Activated CD4-positive, alpha-beta T cell treated with anti-CD3 and anti-CD28 coated beads, Interleukin-2, amount 50 U/mL, for 4 hours (primary cell): ENCODE measurements around the gene PDE8B.

Experiments used
- DNase-seq, 2 experiments: peaks; one replicate each; pipeline ENCODE4 v3.0.0-alpha.2; 2020

The PDE8B gene

DNA sequence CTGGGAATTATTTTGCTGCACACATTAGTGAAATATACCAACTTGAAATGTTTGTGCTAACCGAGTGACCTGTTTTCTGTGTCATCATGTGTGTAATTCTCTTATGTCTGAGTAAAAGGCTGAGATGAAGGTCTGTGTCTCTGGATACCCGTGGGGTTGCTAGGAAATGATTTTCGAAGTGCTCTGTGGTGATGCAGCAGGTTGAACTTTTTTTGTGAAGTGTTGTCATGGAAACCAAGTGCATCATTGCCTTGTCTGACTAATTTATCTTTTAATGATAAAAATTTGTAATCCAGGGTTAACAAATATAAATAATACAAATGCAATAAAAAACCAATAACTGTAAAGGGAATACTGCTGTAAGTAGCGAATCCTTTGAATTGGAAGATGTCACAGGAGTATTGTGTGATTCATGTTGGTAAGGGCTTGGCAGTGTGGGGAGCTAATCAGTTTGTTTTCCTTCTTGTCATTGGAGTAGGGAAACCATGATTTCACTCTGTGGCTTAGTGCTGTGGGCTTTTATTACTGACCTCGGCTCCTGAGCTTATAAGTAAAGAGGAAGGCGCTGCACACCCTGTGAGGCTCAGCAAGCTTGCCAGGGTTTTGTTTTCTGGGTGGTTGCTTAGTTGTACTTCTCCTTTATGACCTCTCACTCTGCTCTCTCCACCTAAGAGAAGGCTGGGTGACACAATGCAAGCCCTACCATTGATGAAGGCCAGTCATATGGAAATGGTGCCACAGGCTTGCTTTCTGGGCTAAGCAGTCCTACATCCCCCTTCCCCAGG, 22.3 kb downstream of the PDE8B start:
- no peak for DNase-seq

DNA sequence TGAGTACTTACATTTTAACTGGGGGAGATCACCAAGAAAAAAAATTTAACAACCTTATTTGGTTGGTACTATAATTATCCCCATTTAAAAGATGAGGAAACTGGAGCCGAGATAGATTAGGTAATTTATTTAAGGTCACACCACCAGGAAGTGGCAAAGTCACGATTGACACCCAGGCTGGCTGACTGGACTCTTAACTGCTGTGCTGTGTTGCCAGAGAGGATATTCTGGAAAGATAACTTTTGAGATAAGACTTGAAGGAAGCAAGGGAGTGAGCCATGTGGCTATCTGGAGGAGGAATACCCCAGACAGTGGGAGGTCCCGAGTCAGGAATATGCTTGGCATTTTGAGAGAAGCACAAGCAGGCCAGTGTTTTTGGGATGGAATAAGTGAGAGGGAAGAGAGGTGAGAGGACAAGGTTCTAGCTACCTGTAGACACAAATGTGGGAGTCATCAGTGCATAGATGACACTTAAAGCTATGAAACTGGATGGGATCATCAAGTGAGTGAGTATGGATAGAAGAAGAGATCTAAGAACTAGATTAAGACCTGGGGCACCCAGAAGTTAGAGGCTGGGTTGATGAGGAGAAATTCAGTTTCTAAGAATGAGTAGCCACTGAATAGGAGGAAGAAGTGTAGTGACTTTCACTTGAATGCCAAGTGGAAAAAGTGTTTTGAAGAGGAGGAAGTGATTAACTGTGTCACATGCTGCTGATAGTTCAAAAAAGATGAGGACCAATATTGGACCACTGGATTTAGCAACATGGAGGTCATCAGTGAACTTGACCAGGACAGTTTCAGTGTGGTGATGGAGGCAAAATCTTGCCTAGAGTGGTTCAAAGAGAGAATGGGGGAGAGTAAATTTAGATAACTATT, 25.6 kb downstream of the PDE8B start:
- DNase-seq: no peak

DNA sequence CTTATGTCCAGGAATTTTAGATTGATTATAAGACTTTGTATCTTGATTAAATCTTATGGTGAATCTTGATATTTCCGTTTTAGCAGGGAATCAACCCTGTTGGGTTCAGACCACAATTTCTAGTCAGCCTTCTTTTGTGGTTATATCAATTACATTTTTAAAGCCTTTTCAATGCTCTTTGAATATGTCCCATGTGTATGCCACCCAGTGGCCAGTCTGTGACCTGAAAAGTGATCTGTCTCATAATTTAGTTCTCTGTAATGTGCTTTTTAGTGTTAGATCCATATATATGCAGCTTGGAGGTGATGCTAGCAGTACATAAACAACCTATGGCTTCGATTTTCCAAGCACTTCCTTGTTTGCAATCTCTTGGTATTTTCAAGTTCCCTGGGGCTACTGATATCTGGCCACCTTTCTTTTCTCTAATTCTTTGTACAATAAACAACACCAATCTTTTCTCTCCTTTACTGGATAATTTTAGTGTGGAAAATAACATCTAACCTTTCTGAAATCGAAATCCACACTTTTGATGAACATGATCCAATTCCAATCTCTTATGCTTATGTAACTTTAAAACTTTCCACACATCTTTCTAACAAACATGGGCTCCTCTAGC, 28.8 kb downstream of the PDE8B start:
- DNase-seq: no peak

DNA sequence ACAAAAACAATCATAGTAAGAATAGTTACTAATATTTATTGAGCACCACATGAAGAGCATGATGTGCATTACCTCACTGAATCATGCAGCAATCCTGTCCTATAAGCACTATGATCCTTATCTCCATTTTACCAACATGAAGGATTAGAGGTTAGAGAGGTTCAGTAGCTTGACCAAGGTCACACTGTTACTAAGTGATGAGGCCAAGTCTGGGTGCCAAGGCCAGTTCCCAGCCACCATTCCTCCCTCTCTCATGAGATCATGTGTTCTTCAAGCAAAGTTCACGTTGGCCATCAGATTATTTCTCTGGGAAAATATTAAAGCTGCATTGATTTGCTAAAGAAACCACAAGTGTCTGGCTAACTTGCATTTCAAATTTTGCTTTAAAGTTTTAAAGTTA, 31.0 kb downstream of the PDE8B start:
- no peak for DNase-seq

DNA sequence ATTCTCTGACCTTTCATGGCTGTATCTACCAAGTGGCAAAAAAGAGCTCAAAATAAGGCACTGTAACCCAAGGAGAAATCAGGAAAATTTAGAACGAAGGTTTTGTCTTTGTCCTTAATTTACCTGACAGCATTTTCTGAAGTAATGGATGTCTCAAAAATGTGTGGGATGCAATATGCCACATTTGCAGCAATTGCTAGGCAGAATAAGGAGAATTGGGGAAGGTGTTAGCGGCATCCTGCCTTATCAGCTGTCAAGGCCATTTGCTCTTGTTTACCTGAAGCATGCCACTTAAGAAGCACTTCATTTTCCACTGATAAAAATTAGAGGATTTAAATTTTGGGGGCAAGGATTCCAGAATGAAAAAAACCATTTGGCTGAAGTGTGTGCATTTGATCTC, 39.0 kb downstream of the PDE8B start:
- DNase-seq: no peak

DNA sequence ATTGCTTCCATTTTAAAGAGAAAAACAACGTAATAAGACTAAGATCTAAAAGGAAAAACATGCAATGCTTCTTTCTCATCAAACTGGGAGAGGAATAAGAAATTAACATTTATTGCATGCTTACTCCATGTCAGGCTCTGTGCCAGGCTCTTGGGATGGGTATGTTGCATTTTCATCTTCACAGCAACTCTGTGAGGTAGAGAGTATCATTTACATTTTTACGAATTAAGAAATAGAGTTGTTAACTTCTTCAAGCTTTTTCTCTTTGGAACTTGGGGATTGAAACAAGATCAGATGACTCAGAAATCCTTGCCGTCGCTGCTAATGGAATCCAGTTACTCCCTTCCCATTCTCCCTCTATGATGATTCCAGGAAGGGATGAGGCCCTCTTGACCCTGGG, 39.5 kb downstream of the PDE8B start:
- DNase-seq: no peak

DNA sequence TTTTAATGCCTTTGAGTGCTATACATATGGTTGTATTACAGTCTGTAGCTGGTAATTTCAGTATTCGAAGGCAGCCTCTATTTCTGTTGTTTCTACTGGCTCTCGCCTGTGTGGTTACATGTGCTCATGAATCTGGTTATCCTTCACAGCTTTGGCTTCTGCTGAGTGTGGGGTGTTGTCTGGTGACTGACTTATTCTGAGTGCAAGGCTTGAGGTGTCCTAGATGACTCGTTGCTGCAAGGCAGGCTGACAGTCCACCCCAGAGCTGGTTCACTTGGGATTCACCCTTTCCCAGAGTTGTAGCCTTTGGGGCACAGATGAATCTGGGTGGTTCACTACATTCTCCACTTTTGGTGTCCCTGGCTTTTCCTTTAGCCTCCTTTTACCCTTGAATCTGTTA, 41.4 kb downstream of the PDE8B start:
- DNase-seq: no peak

DNA sequence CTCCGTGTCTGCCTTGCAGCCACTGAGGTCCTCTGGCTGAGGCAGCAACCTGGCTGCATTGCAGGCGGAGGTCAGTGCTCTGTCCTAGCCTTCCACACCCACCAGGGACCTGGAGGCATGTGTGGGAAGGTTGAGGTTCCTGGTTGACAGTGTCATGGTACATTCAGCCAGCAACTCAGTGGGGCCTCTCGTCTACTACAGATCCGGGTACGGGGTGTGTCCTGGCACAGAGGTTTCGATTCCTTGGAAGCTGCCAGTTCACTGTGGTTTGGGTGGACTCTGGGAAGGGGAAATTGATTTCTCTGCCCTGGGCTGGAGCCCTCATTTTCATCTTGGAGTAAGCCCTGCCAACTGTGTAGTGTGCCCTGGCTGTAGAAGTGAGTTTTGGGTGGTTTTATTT, 45.1 kb downstream of the PDE8B start:
- no peak for DNase-seq

DNA sequence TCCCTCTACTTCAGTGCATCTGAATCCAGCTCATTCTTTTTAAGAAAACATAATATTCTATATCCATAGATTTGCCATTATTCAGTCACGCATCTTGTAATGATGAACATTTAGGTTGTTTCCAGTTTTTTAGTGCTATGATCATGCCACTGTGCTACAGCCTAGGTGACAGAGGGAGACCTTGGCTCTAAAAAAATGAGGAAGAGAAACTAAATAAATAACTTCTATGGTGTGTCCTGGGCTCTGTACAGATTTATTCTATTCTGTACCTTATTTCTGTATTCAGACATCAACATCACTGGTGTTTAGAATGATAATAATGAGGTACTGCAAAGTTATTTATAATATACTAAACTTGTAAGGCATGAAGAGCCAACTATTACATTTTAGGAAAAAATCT, 45.9 kb downstream of the PDE8B start:
- DNase-seq: no peak

DNA sequence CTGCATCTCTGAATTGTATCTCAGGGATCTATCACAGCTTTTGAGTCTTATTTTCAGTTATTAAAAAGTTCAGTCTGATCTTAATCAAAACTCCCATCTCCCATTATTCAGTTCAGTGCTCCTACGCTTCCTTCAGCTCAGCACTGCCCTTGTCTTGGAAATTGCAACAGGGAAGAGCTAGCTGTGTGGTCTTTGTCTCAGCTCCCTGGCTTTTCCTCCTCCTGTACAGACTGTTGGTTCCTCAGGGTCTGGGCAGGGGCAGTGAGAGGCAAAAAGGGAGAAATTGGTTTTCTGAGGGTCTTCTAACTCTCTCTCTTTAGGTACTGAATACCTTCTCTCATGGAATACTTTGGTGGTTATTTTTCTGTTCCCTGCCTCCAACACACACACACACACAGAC, 48.2 kb downstream of the PDE8B start:
- no peak for DNase-seq

DNA sequence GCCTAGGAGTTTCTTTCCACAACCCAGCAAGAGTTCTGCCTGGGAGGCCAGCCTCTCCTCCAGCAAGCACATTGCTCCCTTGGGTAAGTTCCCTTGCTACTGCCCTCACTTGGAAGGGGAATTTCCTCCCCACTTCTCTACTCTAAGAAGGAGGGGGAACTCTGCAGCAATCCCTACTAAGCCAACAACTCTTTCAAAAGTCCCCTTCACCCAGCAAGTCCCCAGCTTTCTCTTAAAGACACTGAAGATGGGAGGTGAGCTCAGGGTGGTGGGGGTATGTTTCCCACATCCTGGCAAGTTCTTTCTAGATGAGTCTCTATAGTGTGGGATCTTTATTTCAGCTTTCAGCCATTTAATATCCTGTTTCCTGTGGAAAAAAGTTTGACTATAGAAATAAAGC, 49.0 kb downstream of the PDE8B start:
- no peak for DNase-seq

DNA sequence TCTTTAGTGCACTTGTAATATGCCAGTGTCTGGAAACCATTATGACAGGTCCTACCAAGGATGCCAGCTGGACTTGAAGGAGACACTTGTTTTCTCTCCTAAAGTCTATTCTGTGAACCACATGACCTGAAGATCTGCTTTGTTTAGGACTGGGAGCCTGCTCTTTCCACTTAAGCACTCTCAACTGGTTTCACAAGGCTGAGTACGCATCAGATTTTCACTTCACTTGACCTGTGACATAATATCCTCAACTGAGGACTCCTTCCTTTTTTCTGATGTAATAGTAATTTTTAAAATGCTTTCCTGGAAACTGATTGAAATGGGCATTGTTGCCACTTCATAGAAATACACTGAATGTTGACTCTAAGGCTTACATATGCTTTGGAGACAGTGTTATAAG, 52.2 kb downstream of the PDE8B start:
- DNase-seq: no peak

DNA sequence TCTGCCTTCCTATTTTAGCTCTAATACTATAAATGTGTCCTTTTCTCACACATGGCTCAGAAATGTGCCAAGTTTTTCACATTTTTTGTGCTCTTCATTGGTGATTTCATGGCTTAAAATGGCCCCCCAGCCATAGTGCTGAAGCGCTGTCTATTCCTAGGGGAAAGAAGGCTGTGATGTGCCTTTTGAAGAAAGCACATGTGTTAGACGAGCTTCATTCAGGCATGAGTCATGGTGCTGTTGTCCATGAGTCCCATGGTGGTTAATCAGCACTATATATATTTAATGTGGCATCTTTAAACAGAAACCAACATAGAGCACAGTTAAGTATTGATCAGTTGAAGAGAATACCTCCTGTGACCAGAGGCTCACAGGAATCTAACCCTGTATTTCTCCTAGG, 55.8 kb downstream of the PDE8B start:
- DNase-seq: no peak

DNA sequence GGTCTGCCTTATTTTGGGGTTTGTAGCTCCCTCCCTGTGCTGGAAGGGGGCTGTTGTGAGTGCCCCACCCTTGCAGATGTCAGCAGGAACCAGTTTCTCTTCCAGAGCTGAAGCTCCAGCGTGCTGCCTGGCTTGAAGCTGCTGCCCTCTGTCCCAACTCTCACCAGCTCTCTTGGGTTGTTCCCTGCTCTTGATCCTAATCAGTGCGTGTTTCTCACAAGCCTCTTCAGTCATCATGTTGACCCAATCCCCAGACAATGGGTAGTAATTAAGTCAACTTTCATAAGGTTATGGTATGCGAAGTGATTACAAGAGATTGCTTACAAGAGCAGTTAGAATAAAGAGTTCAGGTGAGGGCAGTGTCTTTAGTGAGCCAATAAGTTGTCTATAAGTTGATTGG, 57.0 kb downstream of the PDE8B start:
- no peak for DNase-seq

DNA sequence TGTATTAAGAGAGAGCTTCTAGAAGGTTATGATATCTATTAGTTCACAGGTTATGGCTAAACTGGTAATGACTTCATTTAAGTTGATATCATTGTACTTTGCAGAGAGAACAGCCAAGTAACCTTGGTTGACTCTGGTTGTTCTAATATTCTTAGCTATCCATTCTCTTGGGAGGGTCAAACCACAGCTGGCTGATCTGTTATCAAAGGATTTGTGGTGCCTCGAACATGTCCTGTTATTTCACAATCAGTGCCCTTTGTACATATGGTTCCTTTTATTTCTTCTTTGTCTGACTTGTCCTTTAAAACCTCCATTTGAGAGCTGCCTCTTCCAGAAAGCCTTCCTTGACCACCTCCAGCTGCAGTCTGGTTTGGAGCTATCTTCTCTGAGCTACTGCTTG, 61.7 kb downstream of the PDE8B start:
- DNase-seq: no peak

DNA sequence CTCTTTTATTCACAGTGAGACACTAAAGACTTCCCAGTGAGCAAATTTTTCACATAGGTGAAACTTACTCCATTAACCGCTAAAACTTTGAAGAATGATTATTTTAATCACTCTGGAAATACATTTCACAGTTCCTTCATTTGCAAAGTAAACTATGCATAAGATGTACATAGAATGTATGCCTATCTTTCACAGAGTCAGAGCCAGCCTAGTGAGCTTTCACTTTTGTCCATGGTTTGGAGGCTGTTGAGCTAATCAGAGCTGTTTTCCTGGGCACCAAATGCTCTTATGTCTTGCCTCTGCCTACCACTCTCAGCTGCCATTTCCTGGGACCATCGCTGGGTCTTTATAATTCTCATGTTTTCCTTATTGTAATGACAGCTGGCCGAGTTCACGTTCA, 67.3 kb downstream of the PDE8B start:
- no peak for DNase-seq

DNA sequence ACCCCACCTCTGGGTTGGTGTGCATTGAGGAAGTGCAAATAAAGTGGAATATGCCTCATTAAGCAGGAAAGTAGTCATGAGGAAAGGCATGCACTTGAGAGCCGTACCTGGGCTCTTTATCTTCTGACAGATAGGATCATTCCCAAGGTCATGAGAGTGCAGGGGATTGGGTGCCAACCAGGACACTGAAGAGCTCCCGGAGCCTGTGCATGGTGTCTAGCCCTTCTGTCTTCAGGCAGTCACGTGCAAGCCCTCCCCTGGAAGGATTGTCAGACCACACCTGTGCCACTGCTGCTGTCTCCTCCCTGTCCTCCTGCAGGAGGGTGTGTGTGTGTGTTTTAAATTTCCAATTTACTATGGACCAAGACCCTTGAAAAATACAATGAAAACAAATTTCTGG, 69.6 kb downstream of the PDE8B start:
- no peak for DNase-seq

DNA sequence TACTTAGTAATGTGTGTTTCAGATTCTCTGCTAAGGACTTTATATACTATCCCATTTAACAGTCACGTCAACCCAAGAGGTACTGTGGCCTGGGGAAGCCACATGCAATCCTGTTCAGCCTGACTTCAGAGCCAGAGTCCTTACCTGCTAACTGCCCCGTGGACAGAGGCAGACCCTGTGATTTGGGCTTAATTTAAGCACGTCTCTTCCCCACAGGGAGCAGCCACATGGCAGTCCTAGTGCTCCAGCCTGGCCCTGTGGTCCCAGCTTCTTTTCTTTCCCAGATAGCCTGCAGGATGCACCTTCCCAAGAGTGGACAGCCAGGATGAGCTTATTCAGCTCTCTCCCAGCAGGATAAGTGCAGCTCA, 71.5 kb downstream of the PDE8B start:
- DNase-seq: no peak

DNA sequence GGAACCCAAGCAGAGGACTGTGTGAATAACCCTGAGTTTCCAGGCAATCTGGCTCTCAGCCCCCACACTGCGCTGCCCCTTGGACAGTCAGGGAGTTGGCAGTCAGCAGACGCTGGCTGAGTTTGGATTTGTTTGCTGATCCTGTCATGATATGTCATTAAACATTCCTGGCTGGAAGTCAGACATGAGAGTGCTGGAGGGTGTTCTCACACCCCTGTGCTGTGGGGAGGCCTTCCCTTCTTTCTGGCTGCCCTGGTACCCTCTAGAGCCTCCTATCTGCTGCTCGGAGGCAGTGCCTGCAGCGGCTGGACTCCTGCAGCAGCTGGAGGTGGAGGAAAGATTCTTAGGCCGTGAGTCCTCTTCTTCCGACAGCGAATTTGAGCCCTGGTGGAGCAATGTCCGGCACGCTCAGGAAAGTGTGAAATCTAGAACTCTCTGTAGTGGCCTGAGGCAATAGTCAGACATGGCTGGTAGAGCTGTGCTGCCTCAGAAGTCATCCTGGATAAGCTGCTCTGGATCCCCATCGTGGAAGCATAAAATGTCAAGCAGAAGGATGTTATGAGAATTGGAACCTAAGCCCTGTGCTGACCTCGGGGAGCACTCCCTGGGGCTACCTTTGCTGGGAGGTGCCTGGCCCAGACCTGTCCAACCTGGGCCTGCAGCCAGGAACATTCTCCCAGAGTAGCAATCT, 72.0 kb downstream of the PDE8B start:
- DNase-seq: no peak

DNA sequence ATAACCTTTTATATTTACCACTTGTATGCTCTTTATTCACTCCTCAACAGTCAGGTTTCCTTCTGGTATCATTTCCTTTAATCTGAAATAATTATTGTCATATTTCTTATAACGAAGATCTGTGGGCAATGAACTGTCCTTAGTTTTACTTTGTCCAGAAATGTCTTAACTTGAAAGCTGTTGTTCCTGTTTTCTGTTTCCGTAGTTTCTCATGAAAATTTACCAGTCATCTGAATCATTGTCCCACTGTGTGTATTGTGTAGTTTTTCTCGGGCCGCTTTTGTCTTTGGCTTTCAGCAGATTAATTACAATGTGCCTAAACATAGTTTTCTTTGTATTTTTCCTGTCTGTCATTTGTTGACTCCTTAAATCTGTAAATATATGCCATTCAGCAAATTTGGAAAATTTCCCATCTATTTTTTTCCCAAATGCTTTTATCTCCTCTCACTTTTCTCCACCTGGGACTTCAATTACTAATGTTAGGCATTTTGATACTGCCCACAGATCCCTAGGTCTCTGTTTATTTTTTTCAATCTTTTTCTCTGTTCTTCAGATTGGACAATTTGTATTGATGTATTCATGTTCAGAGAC, 74.9 kb downstream of the PDE8B start:
- DNase-seq: no peak

DNA sequence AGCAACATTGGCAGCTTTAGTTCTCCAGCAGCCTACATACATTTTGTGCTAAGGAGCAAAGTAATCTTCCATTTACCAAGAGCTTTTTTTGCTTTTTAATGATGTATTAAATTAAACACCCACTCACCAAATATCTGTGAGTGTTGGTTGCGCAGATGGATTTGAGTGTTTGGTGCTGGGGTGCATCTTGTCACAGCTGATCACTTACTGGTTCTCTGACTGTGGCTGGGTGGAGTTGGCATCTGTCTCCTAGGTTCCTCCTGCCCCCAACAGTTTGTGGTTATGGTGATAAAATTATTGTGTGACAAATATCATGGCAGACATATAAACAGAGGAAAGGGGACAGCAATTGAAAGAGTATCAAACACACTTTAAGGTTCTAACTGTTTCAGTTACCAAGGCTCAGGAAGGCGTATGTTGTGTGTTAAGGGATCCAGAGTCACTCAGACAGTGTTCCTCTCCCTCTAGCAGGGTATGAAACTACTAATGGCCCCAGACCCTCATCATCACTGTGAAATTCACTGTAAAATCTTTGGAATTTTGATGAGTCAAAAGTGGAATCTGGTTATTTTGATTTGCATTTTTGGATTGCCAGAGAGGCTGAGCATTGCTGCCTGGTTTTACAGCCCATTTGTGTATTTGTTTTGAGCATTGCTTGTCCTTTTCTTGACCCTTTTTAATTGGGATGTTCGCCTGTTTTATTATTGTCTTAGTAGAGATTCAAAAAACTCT, 81.7 kb downstream of the PDE8B start:
- no peak for DNase-seq

DNA sequence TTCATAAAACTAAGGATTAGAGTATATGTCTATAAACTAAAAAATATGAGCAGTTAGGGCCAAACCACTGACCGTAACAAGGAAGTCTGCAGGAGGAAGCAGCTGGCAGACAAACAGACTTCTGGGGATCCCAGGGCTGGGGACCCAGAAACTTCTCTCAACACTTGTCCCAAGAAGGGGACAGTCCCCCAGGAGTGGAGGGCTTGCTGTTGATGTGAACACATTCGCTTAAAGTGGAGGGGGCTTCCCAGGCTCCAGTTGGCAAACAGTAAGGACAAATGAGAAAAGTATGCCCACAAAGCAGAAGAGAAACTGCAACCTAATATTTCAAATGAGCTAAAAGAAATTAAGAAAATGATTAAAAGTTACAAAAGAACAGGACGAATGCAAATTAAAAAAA, 83.7 kb downstream of the PDE8B start:
- no peak for DNase-seq
